ENCODE data around the gene RNF227.

DNA sequence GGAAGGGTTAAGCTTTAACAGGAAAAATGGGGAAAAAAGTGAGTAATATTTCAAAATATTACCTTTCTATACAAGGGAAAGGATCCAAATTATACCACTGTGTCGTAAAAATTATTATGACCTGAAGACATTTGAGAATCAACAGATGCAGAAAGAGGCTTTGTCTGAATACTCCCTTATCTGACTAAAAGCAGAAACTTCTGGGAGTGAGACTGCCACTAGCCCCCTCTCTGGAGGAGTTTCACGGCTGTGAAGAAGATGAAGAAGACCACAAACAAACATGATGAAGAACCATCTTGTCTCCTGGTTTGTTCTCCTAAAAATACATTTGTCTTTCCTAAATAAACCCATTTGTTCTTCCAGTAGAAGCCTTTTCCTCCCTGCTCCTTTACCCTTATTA is 45.3 kb upstream of the RNF227 start:
- TF ChIP-seq CTCF (IDR thresholded peaks at IDR 0.05; ENCODE audit: low read depth, low read length, missing input control) (no peak), REST (IDR thresholded peaks at IDR 0.05) (no peak), MAX (IDR thresholded peaks at IDR 0.05) (no peak), ZBTB33 (IDR thresholded peaks at IDR 0.05) (no peak), JUND (IDR thresholded peaks at IDR 0.05) (no peak), RXRA (IDR thresholded peaks at IDR 0.05) (no peak)
- TF ChIP-seq, protein P1, sequence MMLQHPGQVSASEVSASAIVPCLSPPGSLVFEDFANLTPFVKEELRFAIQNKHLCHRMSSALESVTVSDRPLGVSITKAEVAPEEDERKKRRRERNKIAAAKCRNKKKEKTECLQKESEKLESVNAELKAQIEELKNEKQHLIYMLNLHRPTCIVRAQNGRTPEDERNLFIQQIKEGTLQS (IDR thresholded peaks at IDR 0.05) = no peak

Data from liver (tissue), 3 donors.